Ovary (tissue), 3 donors: ENCODE data around the gene NFIA.

Source experiments
- CTCF ChIP-seq, 3 donors: fragments of 450-650 bp in 2 of 3; fragments of 200-600 bp in 1 of 3; IDR thresholded peaks; one replicate each; pipeline versions ENCODE4 v1.5.1 to v1.8.0; 2016 to 2022; ENCODE audit warnings: antibody characterized with exemption in 3 of 3, mild to moderate bottlenecking in 1 of 3
- EP300 ChIP-seq: sonication (generic); formaldehyde crosslinking; IDR thresholded peaks from one replicate; pipeline ENCODE4 v1.6.1; 2017; ENCODE audit warnings: antibody characterized with exemption
- POLR2A ChIP-seq: fragments of 450-650 bp; IDR thresholded peaks from one replicate; pipeline ENCODE4 v1.6.1; 2017; ENCODE audit warnings: antibody characterized with exemption, mild to moderate bottlenecking, moderate library complexity
- donor health status: DM: no; HTN: no; CAD: no.

GRCh38 chr1:61474963-61475362 lies 392.6 kb downstream of the NFIA start:
- TF ChIP-seq CTCF (IDR thresholded peaks at IDR 0.05), result no peak
- no peak for TF ChIP-seq POLR2A
- TF ChIP-seq EP300, result no peak
